HepG2 (cell line): Measurements from ENCODE around the gene MAPK14. TPM values are rescaled to one million over a fixed set of nuclear protein-coding genes. Genes with fewer than 3 reads are reported as not detected.

Experiments
- BORCS8-MEF2B ChIP-seq: sonication (generic); formaldehyde crosslinking; IDR thresholded peaks from 2 replicates; pipeline ENCODE4 v1.8.0; 2022; ENCODE audit warnings: mild to moderate bottlenecking, missing genetic modification reagents
- CTCF ChIP-seq: sonication (generic); formaldehyde crosslinking; IDR thresholded peaks from 2 replicates; pipeline ENCODE4 v1.5.0; 2020; ENCODE audit warnings: mild to moderate bottlenecking, missing genetic modification reagents, moderate library complexity
- DMTF1 ChIP-seq: sonication (generic); formaldehyde crosslinking; IDR thresholded peaks from 2 replicates; pipeline ENCODE4 v1.4.0; 2020; ENCODE audit warnings: mild to moderate bottlenecking, missing genetic modification reagents
- DZIP1 ChIP-seq: sonication (generic); formaldehyde crosslinking; IDR thresholded peaks from 2 replicates; pipeline ENCODE4 v1.5.0; 2020; ENCODE audit warnings: mild to moderate bottlenecking, missing genetic modification reagents
- FOXM1 ChIP-seq: sonication (generic); formaldehyde crosslinking; IDR thresholded peaks from 2 replicates; pipeline ENCODE4 v1.5.0; 2020; ENCODE audit warnings: missing genetic modification reagents
- MLX ChIP-seq: IDR thresholded peaks from 2 replicates; pipeline ENCODE4 v1.6.1; 2016
- NFE2 ChIP-seq: sonication (generic); formaldehyde crosslinking; IDR thresholded peaks from 2 replicates; pipeline ENCODE4 v1.4.0; 2020; ENCODE audit warnings: missing genetic modification reagents
- SALL2 ChIP-seq: sonication (generic); formaldehyde crosslinking; IDR thresholded peaks from 2 replicates; pipeline ENCODE4 v1.8.1; 2023; ENCODE audit warnings: mild to moderate bottlenecking, missing genetic modification reagents, inconsistent platforms
- TBL1XR1 ChIP-seq: fragments of 150-350 bp; IDR thresholded peaks from 2 replicates; pipeline ENCODE4 v1.6.1; 2014; ENCODE audit warnings: borderline replicate concordance, low read length; ENCODE audit not compliant: partially characterized antibody
- ZNF143 ChIP-seq: sonication (generic); formaldehyde crosslinking; IDR thresholded peaks from 2 replicates; pipeline ENCODE4 v1.4.0; 2020; ENCODE audit warnings: missing genetic modification reagents
- ZNF281 ChIP-seq: sonication (generic); formaldehyde crosslinking; IDR thresholded peaks from 2 replicates; pipeline ENCODE4 v1.4.0; 2020; ENCODE audit warnings: missing genetic modification reagents, borderline replicate concordance
- ZNF496 ChIP-seq: sonication (generic); formaldehyde crosslinking; IDR thresholded peaks from 2 replicates; pipeline ENCODE4 v1.8.1; 2023; ENCODE audit warnings: mild to moderate bottlenecking, moderate library complexity, missing genetic modification reagents; ENCODE audit not compliant: insufficient replicate concordance
- ZNF629 ChIP-seq: sonication (generic); formaldehyde crosslinking; conservative IDR thresholded peaks from 2 replicates; pipeline ENCODE4 v1.5.0; 2020; ENCODE audit warnings: missing genetic modification reagents
- ZNF710 ChIP-seq: sonication (generic); formaldehyde crosslinking; IDR thresholded peaks from 2 replicates; pipeline ENCODE4 v1.5.0; 2020; ENCODE audit warnings: mild to moderate bottlenecking, missing genetic modification reagents, borderline replicate concordance
- ZNF724P ChIP-seq: sonication (generic); formaldehyde crosslinking; IDR thresholded peaks from 2 replicates; pipeline ENCODE4 v1.8.0; 2022; ENCODE audit warnings: missing genetic modification reagents, borderline replicate concordance
- polyA plus RNA-seq, 8 experiments: library from polyadenylated mRNA; depleted of rRNA in 3 of 8; stranded (reverse) in 7 of 8; unstranded in 1 of 8; fragments of >200 nt; fragmentation: Illumina TruSeq in 4 of 8; extraction: Trizol in 4 of 8; gene quantifications; 2 replicates each; pipeline versions ENCODE4 v1.2.1 to v1.2.3, GENCODE V29; 2011 to 2016; ENCODE audit warnings: low read depth in 4 of 8, missing spikeins in 1 of 8, mixed read lengths in 1 of 8; ENCODE audit not compliant: insufficient read depth in 1 of 8
- total RNA-seq, 5 experiments: library from RNA; depleted of rRNA; stranded (reverse); fragments of >200 nt; fragmentation: Illumina TruSeq; extraction: Trizol; gene quantifications; 2 replicates each; pipeline ENCODE4 v1.2.3, GENCODE V29; 2016; ENCODE audit warnings: low read depth in 1 of 5

The MAPK14 gene
- total and polyA plus RNA-seq, 2 of the 13 experiments (the other 11 are each of a cell fraction or from before 2014, with no cell fraction given), result 66.3 to 67.3 TPM

- TF ChIP-seq MLX (CRISPR knock-in tag) (peak; percentile 96), ZNF629 (CRISPR knock-in tag) (peak; percentile 63; the same call in 1 of the 2 replicates), DZIP1 (CRISPR knock-in tag) (no peak), DMTF1 (CRISPR knock-in tag) (no peak), CTCF (CRISPR knock-in tag) (peak; percentile 35; the same call in 1 of the 2 replicates), BORCS8-MEF2B (CRISPR knock-in tag) (peak; percentile 59), ZNF710 (CRISPR knock-in tag) (0 out of 2 replicates have a peak, but pooled peaks have one; percentile 39), ZNF724P (CRISPR knock-in tag) (no peak), NFE2 (CRISPR knock-in tag) (no peak), TBL1XR1 (peak; percentile 19), FOXM1 (no peak), ZNF281 (peak; percentile 74), ZNF143 (CRISPR knock-in tag) (no peak), SALL2 (CRISPR knock-in tag) (no peak), ZNF496 (CRISPR knock-in tag) (no peak)
These were observed 68.1 kb downstream of the MAPK14 start (continued) for GRCh38 chr6:36095497-36096391.
